ENCODE data around the gene SNAI3.
"Not testable (repeated sequence)": the region's sequence is repeated elsewhere in the genome, so short reads cannot be mapped to it uniquely, and the experiment has no call there.

Gene SNAI3

GRCh38 chr16:88690341-88691128, 4.2 kb upstream of the SNAI3 start:
- DNase-seq, result no peak

- no peak for DNase-seq
Observed at GRCh38 chr16:88688013-88688778, 1.9 kb upstream of the SNAI3 start.

GRCh38 chr16:88687676-88688012, 1.3 kb upstream of the SNAI3 start:
- DNase-seq, result no peak

GRCh38 chr16:88687254-88687576, 908 bp upstream of the SNAI3 start:
- DNase-seq, result no peak

- no peak for DNase-seq
Observed at GRCh38 chr16:88686062-88686438, 257 bp downstream of the SNAI3 start.

GRCh38 chr16:88685156-88686061, 898 bp downstream of the SNAI3 start:
- DNase-seq, result peak; percentile 81 to 82

GRCh38 chr16:88684569-88685155, 1.6 kb downstream of the SNAI3 start:
- peak in 1 of 2 experiments; percentile 15 for DNase-seq

GRCh38 chr16:88681709-88682451, 4.4 kb downstream of the SNAI3 start:
- DNase-seq, result peak; percentile 83 to 86

- DNase-seq, result peak; percentile 62 to 70
Observed at GRCh38 chr16:88681084-88681680, 5.1 kb downstream of the SNAI3 start.

- DNase-seq, result no peak
Observed at GRCh38 chr16:88680554-88681083, 5.7 kb downstream of the SNAI3 start.

- DNase-seq, result no peak
Observed at GRCh38 chr16:88678224-88678979, 7.9 kb downstream of the SNAI3 start.

GRCh38 chr16:88677721-88678120, 8.6 kb downstream of the SNAI3 start:
- no peak for DNase-seq

GRCh38 chr16:88676502-88677242, 9.6 kb downstream of the SNAI3 start:
- no peak for DNase-seq

GRCh38 chr16:88673716-88674379, 12.5 kb downstream of the SNAI3 start:
- DNase-seq, result no peak

GRCh38 chr16:88672776-88673175, 13.5 kb downstream of the SNAI3 start:
- DNase-seq, result no peak

GRCh38 chr16:88671806-88672205, 14.5 kb downstream of the SNAI3 start:
- no peak for DNase-seq

- no peak for DNase-seq
Observed at GRCh38 chr16:88669980-88670379, 16.3 kb downstream of the SNAI3 start.

GRCh38 chr16:88669493-88669892, 16.8 kb downstream of the SNAI3 start:
- not testable (repeated sequence) for DNase-seq

- DNase-seq, result no peak
Observed at GRCh38 chr16:88667461-88667860, 18.8 kb downstream of the SNAI3 start.

GRCh38 chr16:88665570-88665969, 20.7 kb downstream of the SNAI3 start:
- DNase-seq, result no peak

Data from activated T-cell treated with anti-CD3 and anti-CD28 coated beads, Interleukin-2, amount 50 U/mL, for 48 hours (primary cell).